Skeletal muscle satellite cell (primary cell): ENCODE data around the gene CSRP1.

Source experiments
- H3K27me3 ChIP-seq: 2 replicates; pipeline ENCODE4 v1.7.0; 2013; ENCODE audit warnings: low read length; ENCODE audit not compliant: control insufficient read depth, insufficient read depth
- H3K36me3 ChIP-seq: 2 replicates; pipeline ENCODE4 v1.7.0; 2013; ENCODE audit warnings: mild to moderate bottlenecking, control low read depth, low read length; ENCODE audit not compliant: insufficient read depth
- H3K4me1 ChIP-seq: 2 replicates; pipeline ENCODE4 v1.7.0; 2013; ENCODE audit warnings: low read length; ENCODE audit not compliant: control insufficient read depth, insufficient read depth
- H3K4me2 ChIP-seq: 2 replicates; pipeline ENCODE4 v1.7.0; 2013; ENCODE audit warnings: mild to moderate bottlenecking, low read length
- H3K4me3 ChIP-seq: 2 replicates; pipeline ENCODE4 v1.7.0; 2013; ENCODE audit warnings: low read length
- H3K9ac ChIP-seq: 2 replicates; pipeline ENCODE4 v1.7.0; 2013; ENCODE audit warnings: mild to moderate bottlenecking, low read depth, low read length, moderate library complexity
- H3K9me3 ChIP-seq: replicated peaks from 2 replicates; pipeline ENCODE4 v1.7.0; 2013; ENCODE audit warnings: mild to moderate bottlenecking, control low read depth, low read length

The CSRP1 gene

GRCh38 chr1:201454608-201455007, 52.3 kb downstream of the CSRP1 start:
- no peak overlapping the region for H3K9ac ChIP-seq
- H3K9me3 ChIP-seq = no peaks in the 10 kb centered on the region
- H3K27me3 ChIP-seq = no peaks in the 10 kb centered on the region
- H3K4me2 ChIP-seq = peak overlapping the region; percentile 29
- H3K4me3 ChIP-seq = no peak overlapping the region
- peaks cover 80% of the 10 kb centered on the region for H3K4me1 ChIP-seq
- H3K36me3 ChIP-seq = no peaks in the 10 kb centered on the region

GRCh38 chr1:201452866-201453265, 54.1 kb downstream of the CSRP1 start:
- Histone ChIP-seq H3K9me3 (no peaks in the 10 kb centered on the region), H3K4me3 (no peak overlapping the region), H3K27me3 (no peaks in the 10 kb centered on the region), H3K36me3 (no peaks in the 10 kb centered on the region), H3K4me2 (no peak overlapping the region), H3K4me1 (peaks cover 89% of the 10 kb centered on the region), H3K9ac (no peak overlapping the region)

- Histone ChIP-seq H3K4me1 (peaks cover 75% of the 10 kb centered on the region), H3K9ac (peak overlapping the region; percentile 73), H3K27me3 (no peaks in the 10 kb centered on the region), H3K9me3 (no peaks in the 10 kb centered on the region), H3K4me3 (peak overlapping the region; percentile 59), H3K4me2 (peak overlapping the region; percentile 76), H3K36me3 (no peaks in the 10 kb centered on the region)
These were observed 56.1 kb downstream of the CSRP1 start for GRCh38 chr1:201450721-201451291.

GRCh38 chr1:201448990-201449389, 57.9 kb downstream of the CSRP1 start:
- Histone ChIP-seq H3K4me1 (peaks cover 59% of the 10 kb centered on the region), H3K9ac (peak overlapping the region; percentile 21), H3K9me3 (no peaks in the 10 kb centered on the region), H3K4me2 (no peak overlapping the region), H3K27me3 (no peaks in the 10 kb centered on the region), H3K4me3 (no peak overlapping the region), H3K36me3 (no peaks in the 10 kb centered on the region)

GRCh38 chr1:201447903-201448871, 58.7 kb downstream of the CSRP1 start:
- no peaks in the 10 kb centered on the region for H3K27me3 ChIP-seq
- H3K36me3 ChIP-seq = no peaks in the 10 kb centered on the region
- peak overlapping the region; percentile 51 for H3K4me2 ChIP-seq
- peak overlapping the region; percentile 29 for H3K9ac ChIP-seq
- peaks cover 51% of the 10 kb centered on the region for H3K4me1 ChIP-seq
- no peak overlapping the region for H3K4me3 ChIP-seq
- no peaks in the 10 kb centered on the region for H3K9me3 ChIP-seq

GRCh38 chr1:201445310-201445709, 61.6 kb downstream of the CSRP1 start:
- Histone ChIP-seq H3K4me3 (no peak overlapping the region), H3K9ac (no peak overlapping the region), H3K27me3 (no peaks in the 10 kb centered on the region), H3K36me3 (no peaks in the 10 kb centered on the region), H3K4me2 (no peak overlapping the region), H3K9me3 (no peaks in the 10 kb centered on the region), H3K4me1 (peaks cover 27% of the 10 kb centered on the region)

GRCh38 chr1:201444792-201445191, 62.1 kb downstream of the CSRP1 start:
- H3K9me3 ChIP-seq = no peaks in the 10 kb centered on the region
- H3K9ac ChIP-seq = no peak overlapping the region
- H3K4me2 ChIP-seq = no peak overlapping the region
- no peaks in the 10 kb centered on the region for H3K36me3 ChIP-seq
- no peaks in the 10 kb centered on the region for H3K27me3 ChIP-seq
- peaks cover 21% of the 10 kb centered on the region for H3K4me1 ChIP-seq
- no peak overlapping the region for H3K4me3 ChIP-seq

- Histone ChIP-seq H3K27me3 (no peaks in the 10 kb centered on the region), H3K36me3 (no peaks in the 10 kb centered on the region), H3K9ac (no peak overlapping the region), H3K4me3 (no peak overlapping the region), H3K4me1 (peaks cover 14% of the 10 kb centered on the region), H3K9me3 (no peaks in the 10 kb centered on the region), H3K4me2 (no peak overlapping the region)
These were observed 63.2 kb downstream of the CSRP1 start for GRCh38 chr1:201443747-201444146.

- Histone ChIP-seq H3K27me3 (no peaks in the 10 kb centered on the region), H3K4me2 (no peak overlapping the region), H3K9me3 (no peaks in the 10 kb centered on the region), H3K9ac (no peak overlapping the region), H3K4me3 (no peak overlapping the region), H3K36me3 (no peaks in the 10 kb centered on the region), H3K4me1 (peaks cover 9% of the 10 kb centered on the region)
These were observed 70.0 kb downstream of the CSRP1 start for GRCh38 chr1:201436969-201437368.

GRCh38 chr1:201436393-201436792, 70.5 kb downstream of the CSRP1 start:
- Histone ChIP-seq H3K9ac (no peak overlapping the region), H3K36me3 (no peaks in the 10 kb centered on the region), H3K9me3 (no peaks in the 10 kb centered on the region), H3K4me2 (no peak overlapping the region), H3K27me3 (no peaks in the 10 kb centered on the region), H3K4me3 (no peak overlapping the region), H3K4me1 (peaks cover 9% of the 10 kb centered on the region)

- Histone ChIP-seq H3K36me3 (no peaks in the 10 kb centered on the region), H3K9ac (no peak overlapping the region), H3K27me3 (peaks cover 9% of the 10 kb centered on the region), H3K9me3 (no peaks in the 10 kb centered on the region), H3K4me3 (no peak overlapping the region), H3K4me1 (peaks cover 22% of the 10 kb centered on the region), H3K4me2 (no peak overlapping the region)
These were observed 72.7 kb downstream of the CSRP1 start for GRCh38 chr1:201434266-201434665.
